ENCODE results near the gene IPO4.

- TF ChIP-seq CTCF (IDR thresholded peaks at IDR 0.05) (no peak), POLR2AphosphoS5 (IDR thresholded peaks at IDR 0.05) (no peak)
These were observed 12.0 kb downstream of the IPO4 start for GRCh38 chr14:24176599-24176998.
